GM13977 (cell line): ENCODE data around the gene NEMF.
"Not testable (repeated sequence)": the region's sequence is repeated elsewhere in the genome, so short reads cannot be mapped to it uniquely, and the experiment has no call there.

ENCODE experiments used
- DNase-seq: peaks from one replicate; pipeline ENCODE4 v3.0.0; 2012; ENCODE audit warnings: low spot score
- in situ Hi-C: fragments of 300-500 bp; cut with MboI; formaldehyde crosslinking; loops from one replicate; pipeline ENCODE4 v1.12.0; 2022; ENCODE audit warnings: low sequenced_read_pairs, low pct_unique_long_range_greater_than_20kb, mixed read lengths, inconsistent platforms; ENCODE audit not compliant: unreplicated experiment
- TF ChIP-seq, protein P1 (sequence below): IDR thresholded peaks from 2 replicates; pipeline ENCODE4 v1.5.1; 2012; ENCODE audit warnings: mild to moderate bottlenecking, control low read depth; ENCODE audit not compliant: insufficient read depth; ENCODE audit errors: extremely low read depth, missing control alignments

NEMF gene

DNA sequence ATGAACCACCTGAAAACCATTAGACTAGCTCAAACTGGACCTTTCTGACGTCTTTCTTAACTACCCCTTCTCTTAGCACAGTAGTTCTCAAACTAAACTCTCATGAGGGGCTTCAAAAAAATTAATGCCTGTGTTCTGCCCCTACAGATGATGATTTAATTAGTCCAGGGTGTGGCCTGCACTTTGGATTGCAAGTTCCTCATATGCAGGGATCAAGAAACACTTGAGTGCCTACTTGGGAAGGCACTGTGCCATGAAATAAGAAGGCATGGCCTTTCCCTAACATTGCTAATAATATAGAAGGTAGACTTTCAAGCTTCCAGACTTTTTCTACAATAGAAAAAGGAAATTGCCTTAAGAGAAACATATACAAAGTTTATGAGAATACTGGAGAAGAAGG is 107.4 kb downstream of the NEMF start:
- in situ Hi-C loops, result no loop called here
- no peak for DNase-seq
- TF ChIP-seq, protein P1, sequence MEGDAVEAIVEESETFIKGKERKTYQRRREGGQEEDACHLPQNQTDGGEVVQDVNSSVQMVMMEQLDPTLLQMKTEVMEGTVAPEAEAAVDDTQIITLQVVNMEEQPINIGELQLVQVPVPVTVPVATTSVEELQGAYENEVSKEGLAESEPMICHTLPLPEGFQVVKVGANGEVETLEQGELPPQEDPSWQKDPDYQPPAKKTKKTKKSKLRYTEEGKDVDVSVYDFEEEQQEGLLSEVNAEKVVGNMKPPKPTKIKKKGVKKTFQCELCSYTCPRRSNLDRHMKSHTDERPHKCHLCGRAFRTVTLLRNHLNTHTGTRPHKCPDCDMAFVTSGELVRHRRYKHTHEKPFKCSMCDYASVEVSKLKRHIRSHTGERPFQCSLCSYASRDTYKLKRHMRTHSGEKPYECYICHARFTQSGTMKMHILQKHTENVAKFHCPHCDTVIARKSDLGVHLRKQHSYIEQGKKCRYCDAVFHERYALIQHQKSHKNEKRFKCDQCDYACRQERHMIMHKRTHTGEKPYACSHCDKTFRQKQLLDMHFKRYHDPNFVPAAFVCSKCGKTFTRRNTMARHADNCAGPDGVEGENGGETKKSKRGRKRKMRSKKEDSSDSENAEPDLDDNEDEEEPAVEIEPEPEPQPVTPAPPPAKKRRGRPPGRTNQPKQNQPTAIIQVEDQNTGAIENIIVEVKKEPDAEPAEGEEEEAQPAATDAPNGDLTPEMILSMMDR, result no peak

DNA sequence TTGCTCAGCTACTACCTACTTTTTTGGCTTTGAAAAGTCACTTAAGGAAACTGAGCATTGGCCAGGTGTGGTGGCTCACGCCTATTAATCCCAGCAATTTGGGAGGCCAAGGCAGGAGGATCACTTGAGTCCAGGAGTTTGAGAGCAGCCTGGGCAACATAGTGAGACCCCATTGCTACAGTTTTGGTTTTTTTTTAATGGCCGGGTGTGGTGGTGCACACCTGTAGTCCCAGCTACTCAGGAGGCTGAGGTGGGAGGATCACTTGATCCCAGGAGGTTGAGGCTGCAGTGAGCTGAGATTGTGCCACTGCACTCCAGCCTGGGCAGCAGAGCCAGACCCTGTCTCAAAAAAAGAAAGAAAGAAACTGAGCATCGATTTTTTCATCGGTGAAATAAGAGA is 116.9 kb downstream of the NEMF start:
- in situ Hi-C loops, DNase-seq: not testable (repeated sequence)

DNA sequence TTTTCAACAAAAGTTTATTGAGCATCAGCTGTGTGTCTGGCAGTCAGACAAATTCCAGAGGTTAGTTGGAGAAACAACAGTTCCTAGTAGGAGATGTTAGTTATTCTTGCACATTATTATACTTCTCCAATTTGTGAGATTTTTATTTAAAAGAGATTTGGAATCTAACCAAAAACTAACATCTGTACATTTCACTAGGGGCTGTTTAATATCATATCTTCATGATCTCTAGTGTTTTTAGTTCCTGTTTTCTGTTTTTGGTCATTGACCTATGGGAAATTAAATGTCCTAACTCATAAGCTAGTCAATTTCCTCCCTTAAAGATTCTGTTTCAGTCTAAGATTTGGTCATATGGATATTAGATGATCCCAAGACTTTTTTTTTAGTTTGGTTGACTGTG is 118.8 kb downstream of the NEMF start:
- TF ChIP-seq, protein P1, result no peak
- in situ Hi-C loops, result no loop called here
- DNase-seq, result no peak

DNA sequence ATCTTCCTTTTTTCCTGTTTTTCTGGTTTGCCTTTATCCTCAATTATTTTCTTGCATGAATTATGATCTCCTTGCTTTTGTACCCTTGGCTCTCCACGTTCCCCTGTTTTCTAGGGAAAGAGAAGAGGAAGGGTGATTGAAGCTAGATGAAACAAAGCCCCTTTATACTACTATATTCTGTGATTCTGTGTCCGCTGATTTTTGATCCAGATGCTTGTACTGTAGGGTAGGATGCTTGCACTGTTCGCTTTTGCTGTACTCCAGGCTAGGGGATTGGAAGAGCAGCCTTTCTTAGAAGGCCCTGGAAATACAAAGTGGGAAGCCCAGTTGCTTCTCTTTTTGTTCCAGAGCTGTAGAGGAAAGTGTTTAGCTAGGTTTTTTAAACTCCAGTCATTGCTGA is 119.7 kb downstream of the NEMF start:
- in situ Hi-C loops, result no loop called here
- TF ChIP-seq, protein P1, result no peak
- no peak for DNase-seq
